Type B pancreatic cell (in vitro differentiated cells): ENCODE results near the gene PAK5. TPM values are rescaled to one million over a fixed set of nuclear protein-coding genes. Genes with fewer than 3 reads are reported as not detected.

Source experiments
- DNase-seq: peaks from one replicate; pipeline ENCODE4 v3.0.0; 2021; ENCODE audit warnings: mixed read lengths; ENCODE audit not compliant: unreplicated experiment; ENCODE audit errors: extremely low spot score
- H3K27ac Mint-ChIP-seq: 2 replicates; pipeline ENCODE4 v1.8.0; 2021; ENCODE audit warnings: mild to moderate bottlenecking, mixed read lengths
- H3K27me3 Mint-ChIP-seq: 2 replicates; pipeline ENCODE4 v1.8.0; 2021; ENCODE audit warnings: mixed read lengths
- H3K36me3 Mint-ChIP-seq: 2 replicates; pipeline ENCODE4 v1.8.0; 2021; ENCODE audit warnings: mixed read lengths
- H3K4me1 Mint-ChIP-seq: one replicate; pipeline ENCODE4 v1.8.0; 2021; ENCODE audit warnings: mixed read lengths; ENCODE audit not compliant: unreplicated experiment
- H3K4me3 Mint-ChIP-seq: 2 replicates; pipeline ENCODE4 v1.8.0; 2021; ENCODE audit warnings: mild to moderate bottlenecking, mixed read lengths
- H3K9me3 Mint-ChIP-seq: 2 replicates; pipeline ENCODE4 v1.8.0; 2021; ENCODE audit warnings: mixed read lengths
- total RNA-seq: library from RNA; stranded (reverse); gene quantifications from 2 replicates; pipeline ENCODE4 v1.2.1, GENCODE V29; 2021; ENCODE audit warnings: low replicate concordance
- TF ChIP-seq, protein P1 (sequence below): fragments of 200-600 bp; sonication (generic); conservative IDR thresholded peaks from 2 replicates; pipeline ENCODE4 v1.5.0; 2021; ENCODE audit warnings: antibody characterized with exemption, mild to moderate bottlenecking

The PAK5 gene
- total RNA-seq, 1 donor from 2014 or later: 1.8 TPM

- H3K27ac Mint-ChIP-seq: no peak overlapping the region
- no peak overlapping the region for H3K4me3 Mint-ChIP-seq
- H3K9me3 Mint-ChIP-seq: no peaks in the 10 kb centered on the region
- TF ChIP-seq, protein P1, sequence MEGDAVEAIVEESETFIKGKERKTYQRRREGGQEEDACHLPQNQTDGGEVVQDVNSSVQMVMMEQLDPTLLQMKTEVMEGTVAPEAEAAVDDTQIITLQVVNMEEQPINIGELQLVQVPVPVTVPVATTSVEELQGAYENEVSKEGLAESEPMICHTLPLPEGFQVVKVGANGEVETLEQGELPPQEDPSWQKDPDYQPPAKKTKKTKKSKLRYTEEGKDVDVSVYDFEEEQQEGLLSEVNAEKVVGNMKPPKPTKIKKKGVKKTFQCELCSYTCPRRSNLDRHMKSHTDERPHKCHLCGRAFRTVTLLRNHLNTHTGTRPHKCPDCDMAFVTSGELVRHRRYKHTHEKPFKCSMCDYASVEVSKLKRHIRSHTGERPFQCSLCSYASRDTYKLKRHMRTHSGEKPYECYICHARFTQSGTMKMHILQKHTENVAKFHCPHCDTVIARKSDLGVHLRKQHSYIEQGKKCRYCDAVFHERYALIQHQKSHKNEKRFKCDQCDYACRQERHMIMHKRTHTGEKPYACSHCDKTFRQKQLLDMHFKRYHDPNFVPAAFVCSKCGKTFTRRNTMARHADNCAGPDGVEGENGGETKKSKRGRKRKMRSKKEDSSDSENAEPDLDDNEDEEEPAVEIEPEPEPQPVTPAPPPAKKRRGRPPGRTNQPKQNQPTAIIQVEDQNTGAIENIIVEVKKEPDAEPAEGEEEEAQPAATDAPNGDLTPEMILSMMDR: no peak
- H3K4me1 Mint-ChIP-seq: peaks cover 15% of the 10 kb centered on the region
- DNase-seq: no peak
- no peaks in the 10 kb centered on the region for H3K36me3 Mint-ChIP-seq
- no peaks in the 10 kb centered on the region for H3K27me3 Mint-ChIP-seq
These were observed 201.0 kb downstream of the PAK5 start for GRCh38 chr20:9637889-9638288.

DNA sequence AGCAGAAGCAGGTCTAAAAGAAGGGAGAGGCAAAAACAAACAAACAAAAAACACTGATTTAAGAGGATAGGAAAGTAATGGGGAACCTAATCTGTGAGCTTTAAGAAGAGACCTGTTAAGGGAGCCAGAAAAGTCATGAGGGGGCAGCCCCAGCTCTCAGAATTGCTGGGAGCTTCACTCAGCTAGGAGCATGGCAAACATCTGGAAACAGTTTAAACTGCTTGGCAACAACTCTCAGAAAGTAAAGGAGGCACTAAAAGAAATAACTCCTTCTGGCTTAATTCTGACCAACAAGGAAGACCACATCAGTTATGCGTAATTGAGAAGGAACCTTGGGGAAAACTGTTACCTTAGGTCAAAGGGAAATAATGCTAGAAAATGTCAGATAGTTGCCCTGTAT lies 203.1 kb downstream of the PAK5 start:
- Mint-ChIP-seq H3K4me1 (peaks cover 15% of the 10 kb centered on the region), H3K4me3 (no peak overlapping the region), H3K36me3 (no peaks in the 10 kb centered on the region), H3K27ac (no peak overlapping the region), H3K9me3 (no peaks in the 10 kb centered on the region), H3K27me3 (no peaks in the 10 kb centered on the region)
- no peak for DNase-seq
- TF ChIP-seq, protein P1: no peak

DNA sequence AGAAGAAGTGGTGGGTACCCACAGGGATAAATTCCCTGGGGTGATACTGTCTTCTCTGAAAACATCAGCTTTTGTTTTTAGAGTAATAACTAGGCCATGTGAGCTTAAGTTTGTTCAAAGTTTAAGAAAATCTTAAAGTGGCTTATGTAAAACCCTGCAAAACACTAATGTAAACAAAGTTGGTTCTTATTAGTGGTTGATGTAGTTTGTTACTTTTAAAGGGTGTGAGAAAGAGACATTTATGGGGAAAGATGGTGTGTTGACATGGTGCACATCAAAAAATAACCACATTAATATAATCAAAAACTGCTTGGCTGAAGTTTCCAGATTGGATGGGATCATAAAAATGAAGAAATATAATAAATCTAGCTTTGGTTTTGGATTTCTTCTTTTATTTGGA lies 204.5 kb downstream of the PAK5 start:
- Mint-ChIP-seq H3K27ac (no peak overlapping the region), H3K9me3 (no peaks in the 10 kb centered on the region), H3K27me3 (no peaks in the 10 kb centered on the region), H3K36me3 (no peaks in the 10 kb centered on the region), H3K4me3 (no peak overlapping the region), H3K4me1 (peaks cover 15% of the 10 kb centered on the region)
- DNase-seq: no peak
- TF ChIP-seq, protein P1: no peak

DNA sequence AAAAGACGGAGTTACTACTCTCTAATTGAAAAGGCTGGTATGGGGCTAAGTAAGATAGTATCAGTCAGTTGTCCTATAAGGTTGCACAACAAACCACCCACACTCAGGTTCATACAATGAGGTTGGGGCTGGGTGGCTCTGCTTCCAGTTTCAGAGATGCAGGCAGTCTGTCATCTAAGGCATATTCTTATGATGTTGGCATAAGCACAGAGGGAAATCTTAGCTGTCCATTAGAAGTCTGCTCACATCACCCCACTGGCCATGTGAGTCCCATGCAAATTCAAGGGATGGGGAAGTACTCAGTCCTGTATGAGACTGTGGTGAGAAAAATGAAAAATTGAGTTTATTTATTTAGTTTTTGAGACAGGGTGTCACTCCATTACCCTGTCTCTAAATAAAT lies 205.9 kb downstream of the PAK5 start:
- no peak overlapping the region for H3K4me3 Mint-ChIP-seq
- DNase-seq: no peak
- TF ChIP-seq, protein P1: no peak
- H3K9me3 Mint-ChIP-seq: no peaks in the 10 kb centered on the region
- H3K4me1 Mint-ChIP-seq: peaks cover 15% of the 10 kb centered on the region
- H3K27ac Mint-ChIP-seq: no peak overlapping the region
- no peaks in the 10 kb centered on the region for H3K27me3 Mint-ChIP-seq
- H3K36me3 Mint-ChIP-seq: no peaks in the 10 kb centered on the region

- no peak overlapping the region for H3K4me3 Mint-ChIP-seq
- H3K27me3 Mint-ChIP-seq: no peaks in the 10 kb centered on the region
- H3K4me1 Mint-ChIP-seq: peaks cover 15% of the 10 kb centered on the region
- no peak for DNase-seq
- TF ChIP-seq, protein P1: no peak
- H3K36me3 Mint-ChIP-seq: no peaks in the 10 kb centered on the region
- no peak overlapping the region for H3K27ac Mint-ChIP-seq
- no peaks in the 10 kb centered on the region for H3K9me3 Mint-ChIP-seq
These were observed 206.6 kb downstream of the PAK5 start for GRCh38 chr20:9632265-9632664.

- no peak overlapping the region for H3K27ac Mint-ChIP-seq
- no peaks in the 10 kb centered on the region for H3K27me3 Mint-ChIP-seq
- H3K36me3 Mint-ChIP-seq: no peaks in the 10 kb centered on the region
- no peaks in the 10 kb centered on the region for H3K9me3 Mint-ChIP-seq
- H3K4me1 Mint-ChIP-seq: peaks cover 5% of the 10 kb centered on the region
- H3K4me3 Mint-ChIP-seq: no peak overlapping the region
- no peak for DNase-seq
- TF ChIP-seq, protein P1: no peak
These were observed 208.3 kb downstream of the PAK5 start for GRCh38 chr20:9630554-9630953.
